ENCODE results near the gene KAT8.

KAT8 gene

DNA sequence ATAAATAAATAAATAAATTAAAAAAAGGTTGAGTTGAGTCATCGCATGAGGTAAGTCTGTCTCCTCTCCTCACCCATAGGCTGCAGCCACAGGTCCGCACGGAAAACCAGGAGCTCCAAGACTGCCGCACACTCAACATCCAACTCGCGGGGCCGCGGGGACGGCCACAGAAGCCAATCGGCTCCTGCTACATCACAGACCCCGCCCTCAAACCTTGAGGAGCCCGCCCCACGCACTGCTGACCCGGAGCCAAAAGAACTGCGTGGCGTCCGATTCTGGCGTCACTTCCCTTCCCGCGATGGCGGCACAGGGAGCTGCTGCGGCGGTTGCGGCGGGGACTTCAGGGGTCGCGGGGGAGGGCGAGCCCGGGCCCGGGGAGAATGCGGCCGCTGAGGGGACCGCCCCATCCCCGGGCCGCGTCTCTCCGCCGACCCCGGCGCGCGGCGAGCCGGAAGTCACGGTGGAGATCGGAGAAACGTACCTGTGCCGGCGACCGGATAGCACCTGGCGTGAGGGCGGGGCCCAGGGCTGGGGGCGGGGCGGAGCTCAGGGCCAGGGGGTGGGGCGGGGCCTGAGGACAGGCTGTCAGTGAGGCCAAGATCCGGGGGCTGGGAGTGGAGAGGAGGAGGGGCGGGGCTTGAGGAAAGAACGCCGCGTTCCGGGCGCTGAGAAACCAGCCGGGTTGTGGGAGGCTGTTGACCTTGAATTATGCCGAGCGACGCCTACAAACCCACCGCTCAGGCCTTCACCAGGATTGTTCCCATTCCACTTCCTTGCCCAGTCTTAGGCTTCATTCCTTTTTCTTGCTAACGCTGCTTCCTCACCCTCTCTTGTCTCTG lies at the start of gene KAT8:
TSS of gene KAT8 (plus strand) at position 281 of the 839 bp plus-strand sequence. CDS start at position 299, 18 bp downstream.
- DNase-seq (ENCODE audit: low read depth, low spot score), result peak; percentile 88

GRCh38 chr16:31071861-31072260 lies 45.6 kb upstream of the KAT8 start:
- DNase-seq (ENCODE audit: low read depth, low spot score), result no peak

DNA sequence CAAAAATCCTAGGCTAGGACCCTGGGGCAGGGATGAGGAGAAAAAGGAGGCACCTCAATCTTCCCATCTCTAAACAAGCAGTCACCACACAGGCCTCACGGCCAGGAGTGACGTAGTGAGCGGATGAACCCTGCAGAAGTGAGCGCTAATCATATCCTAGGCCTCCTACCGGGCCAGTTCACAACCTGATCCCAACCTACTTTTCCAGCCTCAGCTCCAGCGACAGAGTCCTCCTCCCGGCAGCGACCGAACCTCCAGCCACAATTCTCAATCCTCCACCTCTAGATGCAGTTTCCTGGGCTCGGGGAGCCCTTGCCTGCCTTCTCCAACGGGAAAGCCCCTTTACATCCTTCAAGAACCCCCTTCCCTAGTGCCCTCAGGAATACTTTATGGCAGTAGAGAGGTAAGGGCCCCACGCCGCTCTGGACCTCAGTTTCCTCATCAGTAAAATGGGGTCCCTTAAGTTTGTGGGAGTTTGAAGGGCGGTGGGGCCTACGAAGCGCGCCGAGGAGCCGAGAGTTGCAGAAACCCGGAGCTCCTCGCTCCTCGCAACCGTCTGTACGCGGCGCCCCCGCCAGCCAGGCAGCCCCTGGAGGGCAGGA lies 44.8 kb upstream of the KAT8 start:
- no peak for DNase-seq (ENCODE audit: low read depth, low spot score)

GRCh38 chr16:31073142-31073969 lies 44.1 kb upstream of the KAT8 start:
- no peak for DNase-seq (ENCODE audit: low read depth, low spot score)

- DNase-seq (ENCODE audit: low read depth, low spot score), result peak; percentile 99
Observed at GRCh38 chr16:31073970-31074813, 43.3 kb upstream of the KAT8 start, which contains the start of the genes ZNF646 and ZNF668. TSS of gene ZNF646 (plus strand) at chr16:31074422. CDS start at chr16:31076325, 1,903 bp downstream. TSS of gene ZNF668 (minus strand) at chr16:31074240. CDS start at chr16:31064459, 9,781 bp downstream.

DNA sequence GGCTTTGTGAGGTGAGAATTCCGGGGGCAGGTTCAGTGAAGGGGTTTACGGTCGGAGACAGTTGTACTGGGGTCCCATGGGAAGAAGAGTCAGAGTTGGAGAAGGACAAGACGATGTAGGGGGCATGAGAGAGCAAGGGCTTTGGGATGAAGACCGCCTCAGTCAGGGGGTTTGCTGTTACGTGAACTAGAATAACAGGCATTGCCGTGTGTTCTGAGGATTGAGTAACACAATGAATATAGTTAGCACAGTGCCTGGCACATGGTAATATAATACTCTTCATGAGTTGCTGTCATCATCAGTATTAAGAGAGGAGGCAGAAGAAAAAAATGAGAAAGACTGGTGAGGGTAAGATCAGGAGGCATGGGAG lies 42.7 kb upstream of the KAT8 start:
- no peak for DNase-seq (ENCODE audit: low read depth, low spot score)

DNA sequence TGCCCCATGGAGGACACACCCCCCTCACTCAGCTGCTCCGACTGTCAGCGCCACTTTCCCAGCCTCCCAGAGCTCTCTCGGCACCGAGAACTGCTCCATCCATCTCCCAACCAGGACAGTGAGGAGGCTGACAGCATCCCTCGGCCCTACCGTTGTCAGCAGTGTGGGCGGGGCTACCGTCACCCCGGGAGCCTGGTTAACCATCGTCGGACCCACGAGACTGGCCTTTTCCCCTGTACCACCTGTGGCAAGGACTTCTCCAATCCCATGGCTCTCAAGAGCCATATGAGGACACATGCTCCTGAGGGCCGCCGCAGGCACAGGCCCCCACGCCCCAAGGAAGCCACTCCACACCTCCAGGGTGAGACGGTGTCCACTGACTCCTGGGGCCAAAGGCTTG lies 41.1 kb upstream of the KAT8 start:
- DNase-seq (ENCODE audit: low read depth, low spot score), result no peak

DNA sequence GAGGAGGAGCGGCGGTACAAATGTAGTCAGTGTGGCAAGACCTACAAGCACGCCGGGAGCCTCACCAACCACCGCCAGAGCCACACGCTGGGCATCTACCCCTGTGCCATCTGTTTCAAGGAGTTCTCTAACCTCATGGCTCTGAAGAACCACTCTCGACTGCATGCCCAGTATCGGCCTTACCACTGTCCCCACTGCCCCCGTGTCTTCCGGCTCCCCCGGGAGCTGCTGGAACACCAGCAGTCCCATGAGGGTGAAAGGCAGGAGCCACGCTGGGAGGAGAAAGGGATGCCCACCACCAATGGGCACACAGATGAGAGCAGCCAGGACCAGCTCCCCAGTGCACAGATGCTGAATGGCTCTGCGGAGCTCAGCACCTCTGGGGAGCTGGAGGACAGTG lies 40.4 kb upstream of the KAT8 start:
- DNase-seq (ENCODE audit: low read depth, low spot score), result no peak

GRCh38 chr16:31077592-31078396 lies 39.7 kb upstream of the KAT8 start:
- no peak for DNase-seq (ENCODE audit: low read depth, low spot score)

DNA sequence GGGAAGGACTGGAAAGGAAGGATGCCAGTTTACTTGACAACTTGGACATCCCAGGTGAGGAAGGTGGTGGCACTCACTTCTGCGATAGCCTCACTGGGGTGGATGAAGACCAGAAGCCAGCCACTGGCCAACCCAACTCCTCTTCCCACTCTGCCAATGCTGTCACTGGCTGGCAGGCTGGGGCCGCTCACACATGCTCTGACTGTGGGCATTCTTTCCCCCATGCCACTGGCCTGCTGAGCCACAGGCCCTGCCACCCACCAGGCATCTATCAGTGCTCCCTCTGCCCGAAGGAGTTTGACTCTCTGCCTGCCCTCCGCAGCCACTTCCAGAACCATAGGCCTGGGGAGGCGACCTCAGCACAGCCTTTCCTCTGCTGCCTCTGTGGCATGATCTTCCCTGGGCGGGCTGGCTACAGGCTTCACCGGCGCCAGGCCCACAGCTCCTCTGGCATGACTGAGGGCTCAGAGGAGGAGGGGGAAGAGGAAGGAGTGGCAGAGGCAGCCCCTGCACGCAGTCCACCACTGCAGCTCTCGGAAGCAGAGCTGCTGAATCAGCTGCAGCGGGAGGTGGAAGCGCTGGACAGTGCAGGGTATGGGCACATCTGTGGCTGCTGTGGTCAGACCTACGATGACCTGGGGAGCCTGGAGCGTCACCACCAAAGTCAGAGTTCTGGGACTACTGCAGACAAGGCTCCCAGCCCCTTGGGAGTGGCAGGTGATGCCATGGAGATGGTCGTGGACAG lies 38.7 kb upstream of the KAT8 start:
- no peak for DNase-seq (ENCODE audit: low read depth, low spot score)

DNA sequence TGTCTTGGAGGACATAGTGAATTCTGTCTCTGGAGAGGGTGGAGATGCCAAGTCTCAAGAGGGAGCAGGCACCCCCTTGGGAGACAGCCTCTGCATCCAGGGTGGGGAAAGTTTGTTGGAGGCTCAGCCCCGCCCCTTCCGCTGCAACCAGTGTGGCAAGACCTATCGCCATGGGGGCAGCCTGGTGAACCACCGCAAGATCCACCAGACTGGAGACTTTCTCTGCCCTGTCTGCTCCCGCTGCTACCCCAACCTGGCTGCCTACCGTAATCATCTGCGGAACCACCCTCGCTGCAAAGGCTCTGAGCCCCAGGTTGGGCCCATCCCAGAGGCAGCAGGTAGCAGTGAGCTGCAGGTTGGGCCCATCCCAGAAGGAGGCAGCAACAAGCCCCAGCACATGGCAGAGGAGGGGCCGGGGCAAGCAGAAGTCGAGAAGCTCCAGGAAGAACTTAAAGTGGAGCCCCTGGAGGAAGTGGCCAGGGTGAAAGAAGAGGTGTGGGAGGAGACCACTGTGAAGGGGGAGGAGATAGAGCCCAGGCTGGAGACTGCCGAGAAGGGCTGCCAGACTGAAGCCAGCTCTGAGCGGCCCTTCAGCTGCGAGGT lies 38.0 kb upstream of the KAT8 start:
- no peak for DNase-seq (ENCODE audit: low read depth, low spot score)

DNA sequence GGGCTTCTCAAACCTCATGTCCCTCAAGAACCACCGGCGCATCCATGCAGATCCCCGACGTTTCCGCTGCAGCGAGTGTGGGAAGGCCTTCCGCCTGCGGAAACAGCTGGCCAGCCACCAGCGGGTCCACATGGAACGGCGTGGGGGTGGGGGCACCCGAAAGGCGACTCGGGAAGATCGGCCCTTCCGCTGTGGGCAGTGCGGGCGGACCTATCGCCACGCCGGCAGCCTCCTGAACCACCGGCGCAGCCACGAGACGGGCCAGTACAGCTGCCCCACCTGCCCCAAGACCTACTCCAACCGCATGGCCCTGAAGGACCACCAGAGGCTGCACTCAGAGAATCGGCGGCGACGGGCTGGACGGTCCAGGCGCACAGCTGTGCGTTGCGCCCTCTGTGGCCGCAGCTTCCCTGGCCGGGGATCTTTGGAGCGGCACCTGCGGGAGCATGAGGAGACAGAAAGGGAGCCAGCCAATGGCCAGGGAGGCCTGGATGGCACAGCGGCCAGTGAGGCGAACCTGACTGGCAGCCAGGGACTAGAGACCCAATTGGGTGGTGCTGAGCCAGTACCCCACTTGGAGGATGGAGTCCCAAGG lies 37.3 kb upstream of the KAT8 start:
- no peak for DNase-seq (ENCODE audit: low read depth, low spot score)

DNA sequence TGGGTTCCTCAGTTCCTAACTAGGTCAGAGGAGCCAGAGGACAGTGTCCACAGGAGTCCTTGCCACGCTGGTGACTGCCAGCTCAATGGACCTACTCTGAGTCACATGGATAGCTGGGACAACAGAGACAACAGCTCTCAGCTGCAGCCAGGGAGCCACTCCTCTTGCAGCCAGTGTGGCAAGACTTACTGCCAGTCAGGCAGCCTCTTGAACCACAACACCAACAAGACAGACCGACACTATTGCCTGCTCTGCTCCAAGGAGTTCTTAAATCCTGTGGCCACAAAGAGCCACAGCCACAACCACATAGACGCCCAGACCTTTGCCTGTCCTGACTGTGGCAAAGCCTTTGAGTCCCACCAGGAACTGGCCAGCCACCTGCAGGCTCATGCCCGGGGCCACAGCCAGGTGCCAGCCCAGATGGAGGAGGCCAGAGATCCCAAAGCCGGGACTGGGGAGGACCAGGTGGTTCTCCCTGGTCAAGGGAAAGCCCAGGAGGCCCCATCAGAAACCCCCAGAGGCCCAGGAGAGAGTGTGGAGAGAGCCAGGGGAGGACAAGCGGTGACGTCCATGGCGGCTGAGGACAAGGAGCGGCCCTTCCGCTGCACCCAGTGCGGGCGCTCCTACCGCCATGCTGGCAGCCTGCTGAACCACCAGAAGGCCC lies 36.6 kb upstream of the KAT8 start:
- no peak for DNase-seq (ENCODE audit: low read depth, low spot score)

GRCh38 chr16:31081428-31082351 lies 35.8 kb upstream of the KAT8 start:
- no peak for DNase-seq (ENCODE audit: low read depth, low spot score)

- DNase-seq (ENCODE audit: low read depth, low spot score), result no peak
Observed at GRCh38 chr16:31082368-31083045, 35.0 kb upstream of the KAT8 start.

DNA sequence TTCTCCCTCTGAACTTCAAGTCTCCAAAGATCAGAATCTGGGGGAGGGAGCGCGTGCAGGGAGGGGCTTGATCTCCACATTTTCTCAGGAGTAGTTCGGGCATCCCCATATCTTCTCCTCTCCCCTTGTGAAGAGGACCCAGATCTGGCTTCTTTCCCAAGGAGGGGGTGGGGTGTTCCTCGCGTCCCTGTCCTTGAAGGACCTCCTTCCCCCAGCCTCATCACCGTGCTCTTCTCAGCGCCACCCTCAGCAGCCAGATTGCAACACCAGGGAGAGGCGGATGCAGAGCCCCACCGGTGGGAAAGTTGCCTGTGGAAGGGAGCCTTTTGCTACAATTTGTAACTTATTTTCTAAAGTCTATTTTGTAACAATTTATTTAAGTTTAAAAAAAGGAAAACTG lies 34.4 kb upstream of the KAT8 start:
- no peak for DNase-seq (ENCODE audit: low read depth, low spot score)

- DNase-seq (ENCODE audit: low read depth, low spot score), result no peak
Observed at GRCh38 chr16:31083556-31083955, 33.9 kb upstream of the KAT8 start.
